22Rv1 (cell line): ENCODE measurements around the gene ARMC6.
"Not testable (repeated sequence)": the region's sequence is repeated elsewhere in the genome, so short reads cannot be mapped to it uniquely, and the experiment has no call there.

ENCODE experiments used
- H3K27ac ChIP-seq: fragments of 450-650 bp; 2 replicates; pipeline ENCODE4 v1.5.1; 2017
- ZFX ChIP-seq: fragments of 450-650 bp; IDR thresholded peaks from 2 replicates; pipeline ENCODE4 v1.6.1; 2017; ENCODE audit warnings: antibody characterized with exemption, borderline replicate concordance
- TF ChIP-seq, protein P1 (sequence below): fragments of 450-650 bp; IDR thresholded peaks from 2 replicates; pipeline ENCODE4 v1.5.1; 2017; ENCODE audit warnings: mild to moderate bottlenecking

Gene ARMC6

DNA sequence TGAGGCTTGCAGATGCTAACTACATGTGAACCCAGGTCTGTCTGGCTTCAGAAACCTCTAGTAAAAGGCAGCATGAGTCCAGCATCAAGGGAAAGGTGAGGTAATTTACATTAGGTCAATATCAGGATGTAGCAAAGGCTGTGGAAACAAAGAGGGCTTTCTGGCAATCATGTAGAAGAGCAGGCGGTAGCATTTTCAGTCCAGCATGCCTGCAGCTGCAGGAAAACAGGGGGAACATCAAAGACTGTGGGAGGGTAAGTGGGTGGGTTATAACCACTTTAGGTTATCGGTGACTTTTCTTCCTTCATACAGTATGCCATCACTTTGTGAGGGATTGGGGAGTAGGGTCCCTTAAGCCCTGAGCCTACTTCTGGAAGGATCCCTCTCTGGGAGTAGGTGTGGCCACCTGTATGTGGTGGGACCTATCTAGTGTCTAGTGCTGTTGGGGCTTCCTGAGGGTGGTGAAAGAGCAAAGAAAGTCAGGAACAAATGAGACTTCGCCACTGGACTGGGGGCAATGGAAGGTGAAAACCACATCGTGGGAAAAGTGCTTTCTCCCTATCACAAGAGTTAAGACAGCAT is 10.9 kb upstream of the ARMC6 start:
- TF ChIP-seq ZFX: no peak
- TF ChIP-seq, protein P1, sequence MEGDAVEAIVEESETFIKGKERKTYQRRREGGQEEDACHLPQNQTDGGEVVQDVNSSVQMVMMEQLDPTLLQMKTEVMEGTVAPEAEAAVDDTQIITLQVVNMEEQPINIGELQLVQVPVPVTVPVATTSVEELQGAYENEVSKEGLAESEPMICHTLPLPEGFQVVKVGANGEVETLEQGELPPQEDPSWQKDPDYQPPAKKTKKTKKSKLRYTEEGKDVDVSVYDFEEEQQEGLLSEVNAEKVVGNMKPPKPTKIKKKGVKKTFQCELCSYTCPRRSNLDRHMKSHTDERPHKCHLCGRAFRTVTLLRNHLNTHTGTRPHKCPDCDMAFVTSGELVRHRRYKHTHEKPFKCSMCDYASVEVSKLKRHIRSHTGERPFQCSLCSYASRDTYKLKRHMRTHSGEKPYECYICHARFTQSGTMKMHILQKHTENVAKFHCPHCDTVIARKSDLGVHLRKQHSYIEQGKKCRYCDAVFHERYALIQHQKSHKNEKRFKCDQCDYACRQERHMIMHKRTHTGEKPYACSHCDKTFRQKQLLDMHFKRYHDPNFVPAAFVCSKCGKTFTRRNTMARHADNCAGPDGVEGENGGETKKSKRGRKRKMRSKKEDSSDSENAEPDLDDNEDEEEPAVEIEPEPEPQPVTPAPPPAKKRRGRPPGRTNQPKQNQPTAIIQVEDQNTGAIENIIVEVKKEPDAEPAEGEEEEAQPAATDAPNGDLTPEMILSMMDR: no peak
- no peak overlapping the region for H3K27ac ChIP-seq

DNA sequence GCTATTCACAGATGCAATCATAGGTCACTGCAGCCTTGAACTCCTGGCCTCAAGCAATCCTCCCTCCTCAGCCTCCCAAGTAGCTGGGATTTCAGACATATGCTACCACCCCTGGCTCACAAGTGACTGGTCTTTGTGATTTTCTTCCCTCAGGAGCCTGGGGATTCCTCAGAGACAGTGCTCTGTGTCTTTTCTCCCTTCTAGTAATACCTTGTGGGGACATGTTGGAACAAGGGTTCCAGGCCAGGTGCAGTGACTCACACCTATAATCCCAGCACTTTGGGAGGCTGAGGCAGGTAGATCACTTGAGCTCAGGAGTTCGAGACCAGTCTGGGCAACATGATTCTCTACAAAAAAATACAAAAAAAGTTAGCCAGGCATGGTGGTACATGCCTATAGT is 10.0 kb upstream of the ARMC6 start:
- not testable (repeated sequence) for H3K27ac ChIP-seq

DNA sequence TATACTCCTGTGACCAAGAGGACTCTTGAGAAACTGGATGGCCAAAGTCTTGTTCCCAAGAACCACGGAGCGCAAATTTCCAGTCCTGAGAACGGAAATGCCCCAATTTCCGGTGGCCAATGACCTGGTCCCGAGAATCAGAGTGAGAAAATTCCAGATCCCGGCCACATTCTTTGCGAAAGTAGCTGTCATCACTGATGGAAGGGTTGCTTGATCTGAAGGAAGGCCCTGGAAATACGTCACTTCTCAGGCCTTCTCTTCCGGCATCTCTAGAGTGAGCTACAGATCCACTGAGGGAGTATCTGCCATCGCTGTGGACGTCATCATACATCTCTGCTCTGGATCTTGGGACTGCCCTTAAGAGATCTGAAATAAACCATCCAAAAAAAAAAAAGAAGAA is 7.5 kb upstream of the ARMC6 start:
- no peak overlapping the region for H3K27ac ChIP-seq
- no peak for TF ChIP-seq ZFX
- TF ChIP-seq, protein P1: no peak

DNA sequence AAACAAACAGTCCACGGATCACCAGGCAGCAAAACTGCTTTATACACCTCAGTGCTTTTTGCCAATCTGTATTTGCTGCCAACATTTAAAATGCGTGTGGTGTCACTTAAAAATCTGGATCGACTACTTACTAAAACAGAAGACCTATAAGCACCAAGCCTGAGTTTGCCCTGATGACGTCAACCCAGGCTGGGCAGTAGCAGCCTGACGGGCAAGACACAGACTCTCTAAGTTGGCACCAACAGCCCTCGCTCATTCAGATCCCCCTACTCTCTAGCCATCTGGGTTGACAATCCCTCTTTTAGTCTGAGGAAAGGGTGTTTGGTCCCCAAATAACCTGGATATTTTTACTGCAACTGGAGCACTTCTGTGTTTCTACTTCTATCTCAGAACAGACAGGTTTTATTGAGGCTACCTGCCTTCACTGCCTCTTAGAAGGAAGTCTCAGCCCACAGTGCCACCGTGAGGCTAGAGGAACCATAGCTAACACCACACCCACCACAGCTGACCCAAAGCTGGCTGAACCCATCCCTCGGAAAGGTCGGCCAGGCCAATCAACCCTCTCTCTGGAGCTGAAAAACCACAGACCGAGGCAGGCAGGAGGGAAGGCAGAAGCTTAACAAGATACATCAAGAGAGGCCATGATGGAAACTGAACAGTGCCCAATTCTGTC is 7.0 kb upstream of the ARMC6 start:
- no peak for TF ChIP-seq ZFX
- TF ChIP-seq, protein P1: peak; percentile 23; the same call in 1 of the 2 replicates

DNA sequence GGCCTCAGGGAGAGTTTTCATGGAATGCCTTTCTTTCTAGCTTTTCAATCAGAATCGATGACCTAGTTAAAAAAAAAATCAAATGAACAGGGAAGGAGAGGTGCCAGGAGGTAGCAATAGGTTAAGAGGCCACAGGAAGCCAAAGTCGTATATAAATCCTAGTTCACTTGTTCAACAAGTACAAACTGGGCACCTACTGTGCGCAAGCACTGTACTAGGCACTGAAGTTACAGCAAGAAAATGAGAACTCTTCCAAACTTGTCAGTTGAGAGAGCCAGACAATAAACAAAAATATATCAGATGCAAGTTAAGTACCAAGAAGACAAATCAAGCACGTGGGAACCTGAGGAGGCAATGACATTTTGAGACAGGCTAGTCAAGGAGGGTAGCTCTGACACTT is 6.2 kb upstream of the ARMC6 start:
- TF ChIP-seq, protein P1: no peak
- TF ChIP-seq ZFX: no peak
- no peak overlapping the region for H3K27ac ChIP-seq

More for the DNA sequence above, 7.0 kb upstream of the ARMC6 start:
- no peak overlapping the region for H3K27ac ChIP-seq

DNA sequence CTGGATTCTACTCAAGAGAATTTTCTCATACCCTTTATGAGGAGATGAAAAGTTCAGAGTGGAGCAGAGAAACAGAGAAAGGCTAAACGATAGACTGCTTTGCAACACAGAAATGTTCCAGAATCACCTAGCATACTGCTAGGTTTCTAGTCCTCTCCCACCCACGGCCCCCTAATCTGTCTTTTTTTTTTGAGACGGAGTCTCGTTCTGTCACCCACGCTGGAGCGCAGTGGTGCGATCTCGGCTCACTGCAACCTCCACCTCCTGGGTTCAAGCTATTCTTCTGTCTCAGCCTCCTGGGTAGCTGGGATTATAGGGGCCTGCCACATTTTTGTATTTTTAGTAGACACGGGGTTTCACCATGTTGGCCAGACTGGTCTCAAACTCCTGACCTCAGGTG is 4.9 kb upstream of the ARMC6 start:
- no peak overlapping the region for H3K27ac ChIP-seq
- TF ChIP-seq, protein P1: no peak
- no peak for TF ChIP-seq ZFX

DNA sequence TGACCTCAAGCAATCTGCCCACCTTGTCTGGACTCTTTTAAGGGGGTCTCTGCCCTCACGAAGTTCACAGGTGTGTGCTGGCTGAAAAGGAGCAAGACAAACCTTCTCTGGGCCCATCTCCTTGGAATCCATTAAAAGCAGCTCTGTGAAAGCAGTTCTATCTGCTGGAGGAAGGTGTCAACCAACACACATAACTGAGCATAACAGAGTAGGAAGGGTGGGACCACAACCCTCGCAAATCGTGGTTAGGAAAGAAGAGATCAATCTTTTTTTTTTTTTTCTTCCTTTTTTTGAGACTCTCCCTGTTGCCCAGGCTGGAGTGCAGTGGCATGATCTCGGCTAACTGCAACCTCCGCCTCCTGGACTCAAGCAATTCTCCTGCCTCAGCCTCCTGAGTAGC is 1.5 kb upstream of the ARMC6 start:
- H3K27ac ChIP-seq: peak overlapping the region; percentile 94; the same call in 1 of the 2 replicates
- TF ChIP-seq ZFX: no peak
- TF ChIP-seq, protein P1: no peak
